Measurements from ENCODE around the gene POU2F3. TPM values are rescaled to one million over a fixed set of nuclear protein-coding genes. Genes with fewer than 3 reads are reported as not detected.

POU2F3 gene
- total and polyA plus RNA-seq, 2 of the 13 experiments (the other 11 are each of a cell fraction or from before 2014, with no cell fraction given): not detected

- TF ChIP-seq, protein P1, sequence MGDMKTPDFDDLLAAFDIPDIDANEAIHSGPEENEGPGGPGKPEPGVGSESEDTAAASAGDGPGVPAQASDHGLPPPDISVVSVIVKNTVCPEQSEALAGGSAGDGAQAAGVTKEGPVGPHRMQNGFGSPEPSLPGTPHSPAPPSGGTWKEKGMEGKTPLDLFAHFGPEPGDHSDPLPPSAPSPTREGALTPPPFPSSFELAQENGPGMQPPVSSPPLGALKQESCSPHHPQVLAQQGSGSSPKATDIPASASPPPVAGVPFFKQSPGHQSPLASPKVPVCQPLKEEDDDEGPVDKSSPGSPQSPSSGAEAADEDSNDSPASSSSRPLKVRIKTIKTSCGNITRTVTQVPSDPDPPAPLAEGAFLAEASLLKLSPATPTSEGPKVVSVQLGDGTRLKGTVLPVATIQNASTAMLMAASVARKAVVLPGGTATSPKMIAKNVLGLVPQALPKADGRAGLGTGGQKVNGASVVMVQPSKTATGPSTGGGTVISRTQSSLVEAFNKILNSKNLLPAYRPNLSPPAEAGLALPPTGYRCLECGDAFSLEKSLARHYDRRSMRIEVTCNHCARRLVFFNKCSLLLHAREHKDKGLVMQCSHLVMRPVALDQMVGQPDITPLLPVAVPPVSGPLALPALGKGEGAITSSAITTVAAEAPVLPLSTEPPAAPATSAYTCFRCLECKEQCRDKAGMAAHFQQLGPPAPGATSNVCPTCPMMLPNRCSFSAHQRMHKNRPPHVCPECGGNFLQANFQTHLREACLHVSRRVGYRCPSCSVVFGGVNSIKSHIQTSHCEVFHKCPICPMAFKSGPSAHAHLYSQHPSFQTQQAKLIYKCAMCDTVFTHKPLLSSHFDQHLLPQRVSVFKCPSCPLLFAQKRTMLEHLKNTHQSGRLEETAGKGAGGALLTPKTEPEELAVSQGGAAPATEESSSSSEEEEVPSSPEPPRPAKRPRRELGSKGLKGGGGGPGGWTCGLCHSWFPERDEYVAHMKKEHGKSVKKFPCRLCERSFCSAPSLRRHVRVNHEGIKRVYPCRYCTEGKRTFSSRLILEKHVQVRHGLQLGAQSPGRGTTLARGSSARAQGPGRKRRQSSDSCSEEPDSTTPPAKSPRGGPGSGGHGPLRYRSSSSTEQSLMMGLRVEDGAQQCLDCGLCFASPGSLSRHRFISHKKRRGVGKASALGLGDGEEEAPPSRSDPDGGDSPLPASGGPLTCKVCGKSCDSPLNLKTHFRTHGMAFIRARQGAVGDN (CRISPR knock-in tag; IDR thresholded peaks at IDR 0.05): peak; percentile 37
- no peak for TF ChIP-seq PHB2 (IDR thresholded peaks at IDR 0.05; ENCODE audit: partially characterized antibody)
- no peak for TF ChIP-seq ZBTB7A (CRISPR knock-in tag; IDR thresholded peaks at IDR 0.05)
- TF ChIP-seq, protein P2, sequence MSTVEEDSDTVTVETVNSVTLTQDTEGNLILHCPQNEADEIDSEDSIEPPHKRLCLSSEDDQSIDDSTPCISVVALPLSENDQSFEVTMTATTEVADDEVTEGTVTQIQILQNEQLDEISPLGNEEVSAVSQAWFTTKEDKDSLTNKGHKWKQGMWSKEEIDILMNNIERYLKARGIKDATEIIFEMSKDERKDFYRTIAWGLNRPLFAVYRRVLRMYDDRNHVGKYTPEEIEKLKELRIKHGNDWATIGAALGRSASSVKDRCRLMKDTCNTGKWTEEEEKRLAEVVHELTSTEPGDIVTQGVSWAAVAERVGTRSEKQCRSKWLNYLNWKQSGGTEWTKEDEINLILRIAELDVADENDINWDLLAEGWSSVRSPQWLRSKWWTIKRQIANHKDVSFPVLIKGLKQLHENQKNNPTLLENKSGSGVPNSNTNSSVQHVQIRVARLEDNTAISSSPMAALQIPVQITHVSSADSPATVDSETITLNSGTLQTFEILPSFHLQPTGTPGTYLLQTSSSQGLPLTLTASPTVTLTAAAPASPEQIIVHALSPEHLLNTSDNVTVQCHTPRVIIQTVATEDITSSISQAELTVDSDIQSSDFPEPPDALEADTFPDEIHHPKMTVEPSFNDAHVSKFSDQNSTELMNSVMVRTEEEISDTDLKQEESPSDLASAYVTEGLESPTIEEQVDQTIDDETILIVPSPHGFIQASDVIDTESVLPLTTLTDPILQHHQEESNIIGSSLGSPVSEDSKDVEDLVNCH (CRISPR knock-in tag; IDR thresholded peaks at IDR 0.05): no peak
- TF ChIP-seq PPARG (CRISPR knock-in tag; conservative IDR thresholded peaks at IDR 0.05): no peak
- no peak for TF ChIP-seq CAMTA2 (CRISPR knock-in tag; IDR thresholded peaks at IDR 0.05; ENCODE audit: borderline replicate concordance)
- TF ChIP-seq RELA (CRISPR knock-in tag; IDR thresholded peaks at IDR 0.05): no peak
- no peak for TF ChIP-seq BATF2 (CRISPR knock-in tag; IDR thresholded peaks at IDR 0.05)
- TF ChIP-seq TERF1 (CRISPR knock-in tag; IDR thresholded peaks at IDR 0.05): no peak
- TF ChIP-seq EEA1 (CRISPR knock-in tag; IDR thresholded peaks at IDR 0.05; ENCODE audit: borderline replicate concordance): no peak
- TF ChIP-seq ZNF460 (CRISPR knock-in tag; IDR thresholded peaks at IDR 0.05; ENCODE audit: borderline replicate concordance): no peak
- 0 out of 2 replicates have a peak, but pooled peaks have one; percentile 35 for TF ChIP-seq TGIF2 (CRISPR knock-in tag; IDR thresholded peaks at IDR 0.05)
Observed at GRCh38 chr11:120212926-120213325, 27.0 kb upstream of the POU2F3 start (continued).
